Measurements from ENCODE around the gene SRRD.

- no peak for TF ChIP-seq CTCF (IDR thresholded peaks at IDR 0.05 in 4 of 5, conservative IDR thresholded peaks at IDR 0.05 in 1 of 5)
- no peak for TF ChIP-seq POLR2A (IDR thresholded peaks at IDR 0.05)
Observed at GRCh38 chr22:26515931-26516330, 32.3 kb downstream of the SRRD start.
